ACC112 (cell line): ENCODE data around the gene TMED6.
"Not testable (repeated sequence)": the region's sequence is repeated elsewhere in the genome, so short reads cannot be mapped to it uniquely, and the experiment has no call there.

Experiments used
- H2AFZ ChIP-seq: fragments of 200-600 bp; sonication (generic); one replicate; pipeline ENCODE4 v1.6.0; 2017; ENCODE audit warnings: antibody characterized with exemption, low read length; ENCODE audit not compliant: unreplicated experiment
- H3K27ac ChIP-seq: fragments of 200-600 bp; sonication (generic); 2 replicates; pipeline ENCODE4 v1.5.1; 2014; ENCODE audit warnings: low read depth, mild to moderate bottlenecking, antibody characterized with exemption, low read length, moderate library complexity
- H3K27me3 ChIP-seq: fragments of 200-600 bp; sonication (generic); 2 replicates; pipeline ENCODE4 v1.6.1; 2014; ENCODE audit warnings: mild to moderate bottlenecking, antibody characterized with exemption, low read length, moderate library complexity, mixed read lengths; ENCODE audit not compliant: insufficient read depth
- H3K36me3 ChIP-seq: fragments of 200-600 bp; sonication (generic); 2 replicates; pipeline ENCODE4 v1.6.1; 2016; ENCODE audit warnings: mild to moderate bottlenecking, antibody characterized with exemption, low read length, moderate library complexity, mixed read lengths; ENCODE audit not compliant: insufficient read depth
- H3K4me1 ChIP-seq: fragments of 200-600 bp; sonication (generic); one replicate; pipeline ENCODE4 v1.6.1; 2016; ENCODE audit warnings: low read length, mixed read lengths; ENCODE audit not compliant: insufficient read depth, unreplicated experiment, control insufficient read depth
- H3K4me3 ChIP-seq: fragments of 200-600 bp; sonication (generic); 2 replicates; pipeline ENCODE4 v1.5.1; 2014; ENCODE audit warnings: mild to moderate bottlenecking, low read depth, low read length
- H3K79me2 ChIP-seq: fragments of 200-600 bp; sonication (generic); one replicate; pipeline ENCODE4 v1.6.0; 2016; ENCODE audit warnings: low read length; ENCODE audit not compliant: control insufficient read depth, unreplicated experiment, insufficient read depth

Gene TMED6

GRCh38 chr16:69360070-69360469 lies 8.5 kb upstream of the TMED6 start:
- not testable (repeated sequence) for H3K36me3 ChIP-seq, H3K4me1 ChIP-seq, H3K4me3 ChIP-seq, H3K27me3 ChIP-seq, H3K27ac ChIP-seq, H2AFZ ChIP-seq, H3K79me2 ChIP-seq

GRCh38 chr16:69350536-69351133 lies 951 bp downstream of the TMED6 start:
- Histone ChIP-seq H3K79me2 (no peaks in the 10 kb centered on the region), H3K4me1 (no peaks in the 10 kb centered on the region), H2AFZ (no peak overlapping the region), H3K36me3 (peaks cover 9% of the 10 kb centered on the region; the same call in 1 of the 2 replicates), H3K27ac (no peak overlapping the region), H3K27me3 (no peaks in the 10 kb centered on the region), H3K4me3 (no peak overlapping the region)

- H2AFZ ChIP-seq = no peak overlapping the region
Measured at GRCh38 chr16:69349536-69349935, 2.0 kb downstream of the TMED6 start.

DNA sequence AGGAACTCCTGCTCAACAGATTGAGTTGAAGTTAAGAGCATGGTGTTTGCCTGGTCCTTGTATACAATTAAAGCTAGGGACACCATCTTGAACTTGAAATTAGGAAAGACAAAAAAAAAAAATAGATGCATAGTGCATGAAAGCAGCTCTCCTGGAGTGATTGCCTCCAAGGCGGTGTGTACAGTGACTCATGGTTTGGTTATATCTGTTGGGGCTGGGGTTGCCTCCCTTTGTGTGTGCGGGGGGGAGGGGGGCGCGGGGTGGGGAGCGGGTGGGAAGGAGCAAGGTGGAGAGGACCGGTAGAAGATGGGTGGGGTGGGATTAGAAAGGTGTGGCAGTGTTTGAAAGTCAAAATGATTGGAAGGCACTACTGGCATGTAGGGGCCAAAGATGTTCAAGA lies 3.4 kb downstream of the TMED6 start:
- Histone ChIP-seq H3K27me3 (no peaks in the 10 kb centered on the region), H3K36me3 (peaks cover 15% of the 10 kb centered on the region), H3K79me2 (peaks cover 1% of the 10 kb centered on the region), H3K4me1 (no peaks in the 10 kb centered on the region), H3K27ac (no peak overlapping the region), H2AFZ (no peak overlapping the region), H3K4me3 (no peak overlapping the region)

More at GRCh38 chr16:69349536-69349935, 2.0 kb downstream of the TMED6 start:
- Histone ChIP-seq H3K27ac (no peak overlapping the region), H3K79me2 (no peaks in the 10 kb centered on the region), H3K4me3 (no peak overlapping the region), H3K27me3 (no peaks in the 10 kb centered on the region), H3K36me3 (peaks cover 10% of the 10 kb centered on the region; the same call in 1 of the 2 replicates), H3K4me1 (no peaks in the 10 kb centered on the region)

GRCh38 chr16:69346683-69347082 lies 4.9 kb downstream of the TMED6 start:
- Histone ChIP-seq H3K36me3 (peaks cover 24% of the 10 kb centered on the region), H3K4me1 (no peaks in the 10 kb centered on the region), H3K27me3 (no peaks in the 10 kb centered on the region), H3K4me3 (no peak overlapping the region), H2AFZ (no peak overlapping the region), H3K27ac (no peak overlapping the region), H3K79me2 (peaks cover 9% of the 10 kb centered on the region)

GRCh38 chr16:69345923-69346322 lies 5.7 kb downstream of the TMED6 start:
- no peaks in the 10 kb centered on the region for H3K27me3 ChIP-seq
- peaks cover 31% of the 10 kb centered on the region for H3K36me3 ChIP-seq
- H3K4me1 ChIP-seq = peaks cover 4% of the 10 kb centered on the region
- peaks cover 17% of the 10 kb centered on the region for H3K79me2 ChIP-seq
- no peak overlapping the region for H3K27ac ChIP-seq
- H2AFZ ChIP-seq = no peak overlapping the region
- no peak overlapping the region for H3K4me3 ChIP-seq

DNA sequence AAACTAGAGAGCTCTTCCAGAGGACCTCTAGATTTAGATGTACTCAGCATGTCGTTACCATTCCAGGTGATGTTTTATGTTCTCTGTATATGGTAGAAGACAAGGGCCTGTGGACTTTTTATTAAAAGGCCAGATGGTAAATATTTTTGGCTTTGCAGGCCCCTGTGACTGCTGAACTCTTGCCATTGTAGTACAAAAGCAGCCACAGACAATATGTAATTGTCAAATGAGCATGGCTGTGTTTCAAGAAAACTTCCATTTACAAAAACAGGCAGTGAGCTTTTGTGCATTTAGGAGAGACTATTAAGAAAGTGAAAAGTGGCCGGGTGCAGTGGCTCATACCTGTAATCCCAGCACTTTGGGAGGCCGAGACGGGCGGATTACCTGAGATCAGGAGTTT lies 7.4 kb downstream of the TMED6 start:
- peaks cover 30% of the 10 kb centered on the region for H3K79me2 ChIP-seq
- no peak overlapping the region for H3K4me3 ChIP-seq
- H3K27ac ChIP-seq = no peak overlapping the region
- H3K27me3 ChIP-seq = no peaks in the 10 kb centered on the region
- H2AFZ ChIP-seq = no peak overlapping the region
- H3K4me1 ChIP-seq = peaks cover 8% of the 10 kb centered on the region
- H3K36me3 ChIP-seq = peaks cover 28% of the 10 kb centered on the region

DNA sequence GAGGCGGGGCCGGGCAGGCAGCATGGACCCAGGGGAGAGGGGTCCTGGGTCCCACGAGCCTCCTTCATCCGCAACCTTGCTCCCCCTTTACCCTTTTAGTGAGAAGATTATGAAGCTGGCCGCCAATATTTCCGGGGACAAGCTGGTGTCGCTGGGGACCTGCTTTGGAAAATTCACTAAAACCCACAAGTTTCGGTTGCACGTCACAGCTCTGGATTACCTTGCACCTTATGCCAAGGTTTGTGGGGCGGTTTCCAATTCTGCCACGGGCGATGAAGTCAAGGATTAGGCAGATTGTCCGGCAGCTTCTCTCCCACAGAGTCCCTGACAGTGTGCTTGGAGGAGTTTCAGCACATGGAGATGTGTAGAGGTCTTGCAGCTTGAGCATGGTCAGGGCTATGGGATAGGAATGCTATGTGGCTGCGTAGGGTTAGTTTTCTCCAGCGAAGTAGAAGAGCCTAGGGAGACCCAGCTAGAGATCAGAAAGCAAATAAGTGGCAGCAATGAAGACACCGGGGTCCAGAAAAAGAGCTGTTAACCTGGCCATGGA lies 11.4 kb downstream of the TMED6 start:
- H3K27ac ChIP-seq = peak overlapping the region; percentile 57
- H2AFZ ChIP-seq = peak overlapping the region; percentile 66
- H3K27me3 ChIP-seq = no peaks in the 10 kb centered on the region
- peaks cover 14% of the 10 kb centered on the region for H3K4me1 ChIP-seq
- peaks cover 21% of the 10 kb centered on the region for H3K36me3 ChIP-seq
- H3K4me3 ChIP-seq = peak overlapping the region; percentile 88
- H3K79me2 ChIP-seq = peaks cover 49% of the 10 kb centered on the region

- Histone ChIP-seq H3K27ac (peak within 1 kb of the TSS; percentile 57), H3K79me2 (peaks cover 49% of the 10 kb centered on the region), H3K27me3 (no peaks in the 10 kb centered on the region), H3K4me3 (peak within 1 kb of the TSS; percentile 88), H2AFZ (peak within 1 kb of the TSS; percentile 66), H3K36me3 (peaks cover 21% of the 10 kb centered on the region), H3K4me1 (peaks cover 14% of the 10 kb centered on the region)
Measured at GRCh38 chr16:69339289-69340094, 12.1 kb downstream of the TMED6 start, which contains the start of the genes COG8 and NIP7. COG8 (minus strand) TSS chr16:69339564; CDS start chr16:69339552, 12 bp downstream. NIP7 (plus strand) TSS chr16:69339772; CDS start chr16:69339830, 58 bp downstream.

DNA sequence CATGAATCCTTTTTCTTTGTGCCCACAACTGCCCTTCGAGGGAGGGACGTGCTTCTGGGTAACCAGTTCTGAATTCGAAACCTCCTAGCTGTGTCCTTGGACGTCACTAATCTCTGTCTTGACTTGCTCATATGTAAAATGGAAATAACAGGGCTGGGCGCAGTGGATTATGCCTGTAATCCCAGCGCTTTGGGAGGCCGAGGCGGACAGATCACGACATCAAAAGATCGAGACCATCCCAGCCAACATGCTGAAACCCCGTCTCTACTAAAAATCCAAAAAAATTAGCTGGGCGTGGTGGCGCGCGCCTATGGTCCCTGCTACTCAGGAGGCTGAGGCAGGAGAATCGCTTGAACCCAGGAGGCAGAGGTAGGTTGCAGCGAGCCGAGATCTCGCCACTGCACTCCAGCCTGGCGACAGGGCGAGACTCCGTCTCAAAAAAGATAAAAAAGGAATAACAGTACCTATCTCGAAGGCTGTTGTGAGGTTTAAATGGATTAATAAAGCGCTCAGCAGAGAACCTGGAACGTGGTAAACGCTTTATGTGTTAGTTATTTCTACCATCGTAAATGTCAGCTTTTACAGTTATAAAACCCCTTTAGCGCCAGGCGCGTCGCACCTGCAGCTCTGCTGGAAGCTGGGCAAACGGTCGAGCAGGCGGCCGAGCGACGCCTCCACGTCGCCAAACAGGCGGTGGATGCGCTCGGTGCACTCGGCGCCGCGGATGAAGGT lies 12.9 kb downstream of the TMED6 start:
- H3K4me1 ChIP-seq = peaks cover 14% of the 10 kb centered on the region
- no peaks in the 10 kb centered on the region for H3K27me3 ChIP-seq
- peaks cover 21% of the 10 kb centered on the region for H3K36me3 ChIP-seq
- peak overlapping the region; percentile 88 for H3K4me3 ChIP-seq
- peaks cover 49% of the 10 kb centered on the region for H3K79me2 ChIP-seq
- peak overlapping the region; percentile 19 for H2AFZ ChIP-seq
- H3K27ac ChIP-seq = peak overlapping the region; percentile 50
